ENCODE measurements around the gene AFF3.

The AFF3 gene

GRCh38 chr2:99960291-99960690, 182.1 kb downstream of the AFF3 start:
- Histone ChIP-seq H3K27ac (ENCODE audit: low read depth, low read length, poor library complexity, severe bottlenecking) (no peak overlapping the region), H3K9ac (ENCODE audit: low read length) (no peak overlapping the region), H4K20me1 (ENCODE audit: insufficient read depth, low read length) (no peaks in the 10 kb centered on the region), H3K27me3 (ENCODE audit: insufficient read depth, low read length) (no peaks in the 10 kb centered on the region), H3K4me2 (ENCODE audit: low read length) (no peak overlapping the region), H2AFZ (ENCODE audit: low read length) (no peak overlapping the region), H3F3A (ENCODE audit: insufficient read depth, low read length) (no peaks in the 10 kb centered on the region), H3K4me3 (ENCODE audit: low read depth, low read length, poor library complexity, severe bottlenecking) (no peak overlapping the region), H3K9me2 (ENCODE audit: low read depth, low read length) (no peaks in the 10 kb centered on the region), H3K4me1 (ENCODE audit: insufficient read depth, low read length, severe bottlenecking) (peaks cover 3% of the 10 kb centered on the region), H3K9me3 (ENCODE audit: low read length) (no peaks in the 10 kb centered on the region), H3K79me2 (ENCODE audit: insufficient read depth, low read length) (peaks cover 38% of the 10 kb centered on the region), H3K36me3 (ENCODE audit: insufficient read depth, low read length) (peaks cover 75% of the 10 kb centered on the region)
- TF ChIP-seq EZH2 (IDR thresholded peaks at IDR 0.05; ENCODE audit: borderline replicate concordance, low read length) (no peak), CTCF (IDR thresholded peaks at IDR 0.05; ENCODE audit: low read length) (no peak)

- Histone ChIP-seq H3K27ac (ENCODE audit: low read depth, low read length, poor library complexity, severe bottlenecking) (no peak overlapping the region), H4K20me1 (ENCODE audit: insufficient read depth, low read length) (no peaks in the 10 kb centered on the region), H3K4me3 (ENCODE audit: low read depth, low read length, poor library complexity, severe bottlenecking) (no peak overlapping the region), H3K9me3 (ENCODE audit: low read length) (no peaks in the 10 kb centered on the region), H3K27me3 (ENCODE audit: insufficient read depth, low read length) (no peaks in the 10 kb centered on the region), H3K4me1 (ENCODE audit: insufficient read depth, low read length, severe bottlenecking) (peaks cover 3% of the 10 kb centered on the region), H2AFZ (ENCODE audit: low read length) (no peak overlapping the region), H3K9me2 (ENCODE audit: low read depth, low read length) (no peaks in the 10 kb centered on the region), H3F3A (ENCODE audit: insufficient read depth, low read length) (no peaks in the 10 kb centered on the region), H3K36me3 (ENCODE audit: insufficient read depth, low read length) (peaks cover 68% of the 10 kb centered on the region), H3K9ac (ENCODE audit: low read length) (no peak overlapping the region), H3K4me2 (ENCODE audit: low read length) (no peak overlapping the region), H3K79me2 (ENCODE audit: insufficient read depth, low read length) (peaks cover 32% of the 10 kb centered on the region)
- no peak for TF ChIP-seq EZH2 (IDR thresholded peaks at IDR 0.05; ENCODE audit: borderline replicate concordance, low read length)
- no peak for TF ChIP-seq CTCF (IDR thresholded peaks at IDR 0.05; ENCODE audit: low read length)
These were observed 183.0 kb downstream of the AFF3 start for GRCh38 chr2:99959261-99960014.

- Histone ChIP-seq H3K9me3 (ENCODE audit: low read length) (no peaks in the 10 kb centered on the region), H3K79me2 (ENCODE audit: insufficient read depth, low read length) (peaks cover 14% of the 10 kb centered on the region), H2AFZ (ENCODE audit: low read length) (no peak overlapping the region), H3K4me2 (ENCODE audit: low read length) (no peak overlapping the region), H3K4me1 (ENCODE audit: insufficient read depth, low read length, severe bottlenecking) (no peaks in the 10 kb centered on the region), H3K36me3 (ENCODE audit: insufficient read depth, low read length) (peaks cover 77% of the 10 kb centered on the region), H3K27me3 (ENCODE audit: insufficient read depth, low read length) (no peaks in the 10 kb centered on the region), H3K9ac (ENCODE audit: low read length) (no peak overlapping the region), H3K9me2 (ENCODE audit: low read depth, low read length) (no peaks in the 10 kb centered on the region), H3K4me3 (ENCODE audit: low read depth, low read length, poor library complexity, severe bottlenecking) (no peak overlapping the region), H3K27ac (ENCODE audit: low read depth, low read length, poor library complexity, severe bottlenecking) (no peak overlapping the region), H4K20me1 (ENCODE audit: insufficient read depth, low read length) (no peaks in the 10 kb centered on the region), H3F3A (ENCODE audit: insufficient read depth, low read length) (no peaks in the 10 kb centered on the region)
- TF ChIP-seq CTCF (IDR thresholded peaks at IDR 0.05; ENCODE audit: low read length), result no peak
- no peak for TF ChIP-seq EZH2 (IDR thresholded peaks at IDR 0.05; ENCODE audit: borderline replicate concordance, low read length)
These were observed 184.9 kb downstream of the AFF3 start for GRCh38 chr2:99957332-99958133.

All from OCI-LY1 (cell line).